HG02885 (cell line): Measurements from ENCODE around the gene MAP4K4.

Source experiments
- ATAC-seq: cut with Tn5 transposase; IDR thresholded peaks from one replicate; pipeline ENCODE4 v1.9.1; 2021; ENCODE audit warnings: mild to moderate bottlenecking; ENCODE audit not compliant: unreplicated experiment, poor library complexity

Gene MAP4K4

GRCh38 chr2:101827246-101827645 lies 129.7 kb downstream of the MAP4K4 start:
- no peak for ATAC-seq

- peak; percentile 55 for ATAC-seq
Observed at GRCh38 chr2:101828257-101828656, 130.8 kb downstream of the MAP4K4 start.

GRCh38 chr2:101828673-101829334 lies 131.3 kb downstream of the MAP4K4 start:
- no peak for ATAC-seq

DNA sequence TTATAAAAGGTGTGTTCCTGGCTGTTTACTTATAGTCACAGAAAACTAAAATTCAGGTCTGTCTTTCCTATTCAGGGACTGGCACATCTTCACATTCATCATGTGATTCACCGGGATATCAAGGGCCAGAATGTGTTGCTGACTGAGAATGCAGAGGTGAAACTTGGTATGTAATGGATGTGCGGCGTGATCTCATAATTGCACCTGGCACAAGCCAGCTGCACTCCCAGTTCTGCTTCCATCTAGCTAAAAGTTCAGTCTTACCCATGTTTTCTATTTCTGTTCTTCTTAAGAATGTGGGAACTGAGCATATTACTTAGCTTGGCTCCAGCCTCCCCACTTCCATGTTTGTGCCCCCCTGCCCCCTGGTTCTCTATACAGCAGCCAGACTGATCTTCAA lies 131.9 kb downstream of the MAP4K4 start:
- ATAC-seq: no peak

DNA sequence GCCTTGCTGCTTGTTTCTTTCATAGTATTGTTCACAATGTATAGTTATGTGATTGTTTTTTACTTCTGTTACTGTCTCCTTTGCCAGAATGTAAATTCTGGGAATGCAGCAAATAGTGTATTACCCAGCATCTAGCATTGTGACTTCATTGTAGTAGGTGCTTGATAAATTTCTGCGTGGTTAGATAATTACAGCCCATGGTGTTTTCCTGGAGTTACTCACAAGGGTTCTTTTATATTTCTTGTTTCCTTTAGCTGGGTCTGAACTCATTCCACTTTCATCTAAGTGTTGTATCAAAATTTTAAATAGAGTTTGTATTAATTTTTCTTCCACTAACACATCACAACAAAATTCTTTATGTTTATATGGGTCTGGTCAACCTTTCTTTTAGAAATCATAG lies 132.6 kb downstream of the MAP4K4 start:
- ATAC-seq: no peak

- ATAC-seq: peak; percentile 49
Observed at GRCh38 chr2:101830555-101830954, 133.0 kb downstream of the MAP4K4 start.

DNA sequence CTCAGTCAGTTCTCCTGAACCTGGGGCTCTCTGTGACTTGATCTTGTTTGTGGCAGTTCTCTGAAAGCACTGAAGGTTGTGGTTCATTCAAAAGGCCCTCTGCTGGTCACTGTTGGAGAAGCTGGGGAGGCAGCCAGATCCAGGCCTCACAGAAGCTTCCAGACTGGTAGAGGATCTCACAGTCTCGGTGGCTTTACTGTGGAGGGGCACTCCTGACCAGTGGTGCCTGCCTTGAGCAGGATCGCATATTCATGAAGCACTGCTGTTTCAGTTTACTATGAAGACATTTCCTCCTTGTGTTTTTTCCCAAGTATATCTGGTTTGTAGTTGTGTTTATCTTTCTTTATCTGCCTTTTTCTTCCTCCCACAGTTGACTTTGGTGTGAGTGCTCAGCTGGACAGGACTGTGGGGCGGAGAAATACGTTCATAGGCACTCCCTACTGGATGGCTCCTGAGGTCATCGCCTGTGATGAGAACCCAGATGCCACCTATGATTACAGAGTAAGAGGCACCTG lies 133.9 kb downstream of the MAP4K4 start:
- peak; percentile 74 for ATAC-seq

DNA sequence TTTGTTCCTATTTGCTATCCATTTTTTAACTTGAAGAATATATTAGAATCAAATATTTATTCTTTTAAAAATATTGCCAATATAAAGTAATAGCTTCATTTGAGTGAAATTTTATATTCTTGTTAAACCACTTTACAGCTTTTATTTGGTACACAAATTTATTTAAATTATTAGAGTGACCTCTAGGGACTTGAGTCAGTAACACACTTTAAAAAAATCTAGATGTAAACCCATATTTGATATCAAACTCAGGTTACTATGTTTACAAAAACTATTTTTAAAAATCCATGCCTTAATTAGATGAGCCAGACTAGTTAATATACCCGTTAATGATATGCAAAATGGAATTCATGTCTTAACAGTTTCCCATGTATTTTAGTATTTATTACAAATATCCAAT lies 134.6 kb downstream of the MAP4K4 start:
- ATAC-seq: no peak

GRCh38 chr2:101833890-101834523 lies 136.5 kb downstream of the MAP4K4 start:
- no peak for ATAC-seq

DNA sequence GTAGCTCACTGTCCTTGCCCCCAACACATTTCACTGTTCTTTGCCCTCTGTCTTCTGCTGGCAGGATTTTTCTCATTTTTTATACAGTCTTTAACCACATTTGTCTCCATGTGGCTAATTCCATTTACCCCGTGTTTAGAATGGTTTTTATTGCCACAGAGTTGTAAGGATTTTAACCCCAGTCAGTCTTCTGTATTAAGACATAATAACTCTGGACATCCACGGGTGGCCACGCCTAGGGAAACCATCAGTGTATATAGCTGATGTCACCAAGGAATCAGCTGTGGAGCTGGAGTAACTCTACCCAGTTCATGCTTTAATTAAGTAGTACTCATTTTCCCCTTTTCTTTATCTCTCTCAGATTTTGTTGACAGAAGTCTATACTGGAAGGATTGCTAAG lies 139.8 kb downstream of the MAP4K4 start:
- ATAC-seq: no peak

- no peak for ATAC-seq
Observed at GRCh38 chr2:101841679-101842327, 144.3 kb downstream of the MAP4K4 start.

GRCh38 chr2:101842471-101842870 lies 145.0 kb downstream of the MAP4K4 start:
- no peak for ATAC-seq

- ATAC-seq: no peak
Observed at GRCh38 chr2:101843048-101843447, 145.5 kb downstream of the MAP4K4 start.

DNA sequence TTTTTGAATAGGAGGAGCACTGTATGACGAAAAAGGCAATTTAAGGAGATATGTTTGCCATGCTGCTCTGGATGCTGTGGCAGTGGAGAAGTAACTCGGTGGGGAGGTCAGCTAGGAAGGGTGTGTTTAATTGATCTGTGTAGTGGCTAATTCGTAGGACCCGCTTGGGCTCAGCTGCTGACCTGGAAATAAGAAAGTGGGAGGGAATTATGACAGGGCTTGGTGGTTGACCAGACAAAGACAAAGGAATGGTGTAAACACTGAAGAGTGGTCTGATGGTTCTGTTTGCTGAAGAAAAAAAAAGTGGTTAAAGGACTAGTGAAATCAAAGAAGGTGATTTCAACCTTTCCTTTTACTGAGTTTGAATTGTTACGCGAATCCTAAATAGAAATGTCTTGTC lies 146.0 kb downstream of the MAP4K4 start:
- no peak for ATAC-seq

DNA sequence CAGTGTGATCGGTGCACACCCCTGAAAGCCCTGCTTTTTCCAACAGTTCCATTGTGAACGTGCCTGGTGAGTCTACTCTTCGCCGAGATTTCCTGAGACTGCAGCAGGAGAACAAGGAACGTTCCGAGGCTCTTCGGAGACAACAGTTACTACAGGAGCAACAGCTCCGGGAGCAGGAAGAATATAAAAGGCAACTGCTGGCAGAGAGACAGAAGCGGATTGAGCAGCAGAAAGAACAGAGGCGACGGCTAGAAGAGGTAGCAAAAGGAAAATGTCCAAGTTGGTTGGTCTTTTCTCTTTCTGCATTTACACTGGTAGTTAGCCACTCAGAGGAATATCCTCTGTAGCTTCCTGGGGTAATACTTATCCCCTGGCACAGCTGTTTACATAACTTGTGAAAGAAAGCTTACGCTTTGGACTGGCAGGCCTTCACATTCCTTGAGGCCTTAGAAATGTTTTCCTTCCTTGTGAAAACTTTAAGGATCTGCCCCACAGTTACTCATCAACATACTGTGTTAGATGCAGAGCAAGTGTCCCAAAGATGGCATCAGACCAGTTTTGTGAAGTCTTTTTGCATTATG lies 146.6 kb downstream of the MAP4K4 start:
- ATAC-seq: no peak

DNA sequence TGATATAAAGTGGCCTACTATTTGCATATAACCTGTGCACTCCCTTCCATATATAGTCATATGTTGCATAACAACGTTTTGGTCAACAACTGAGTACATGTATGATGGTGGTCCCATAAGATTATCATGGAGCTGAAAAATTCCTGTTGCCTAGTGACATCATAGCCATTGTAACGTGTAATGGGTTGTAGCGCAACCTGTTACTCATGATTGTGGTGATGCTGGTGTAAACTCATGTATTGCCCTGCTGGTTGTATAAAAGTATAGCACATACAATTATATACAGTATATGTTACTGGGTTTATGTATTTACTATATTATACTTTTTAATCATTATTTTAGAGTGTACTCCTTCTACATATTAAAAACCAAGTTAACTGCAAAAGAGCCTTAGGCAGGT lies 149.5 kb downstream of the MAP4K4 start:
- ATAC-seq: no peak

DNA sequence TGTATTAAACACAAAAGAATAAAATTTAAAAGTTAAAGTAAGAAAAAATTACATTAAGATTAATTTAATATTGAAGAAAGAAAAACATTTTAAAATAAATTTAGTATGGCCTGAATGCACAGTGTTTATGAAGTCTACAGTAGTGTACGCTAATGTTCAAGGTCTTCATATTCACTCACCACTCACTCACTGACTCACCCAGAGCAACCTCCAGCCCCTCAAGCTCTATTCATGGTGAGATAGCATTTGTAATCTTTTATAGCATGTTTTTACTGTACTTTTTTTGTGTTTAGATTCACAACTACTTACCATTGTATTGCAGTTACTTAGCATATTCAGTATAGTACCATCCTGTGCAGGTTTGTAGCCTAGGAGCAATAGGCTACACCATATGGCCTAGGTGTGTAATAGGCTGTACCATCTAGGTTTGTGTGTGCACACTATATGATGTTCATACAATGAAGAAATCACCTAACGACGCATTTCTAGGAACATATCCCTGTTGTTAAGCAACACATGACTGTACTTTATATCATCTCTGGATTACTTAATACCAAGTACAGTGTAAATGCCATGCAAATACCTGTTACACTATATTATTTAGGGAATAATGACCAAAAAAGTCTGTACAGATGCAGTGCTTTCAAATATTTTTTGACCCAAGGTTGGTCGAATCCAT lies 150.3 kb downstream of the MAP4K4 start:
- no peak for ATAC-seq

DNA sequence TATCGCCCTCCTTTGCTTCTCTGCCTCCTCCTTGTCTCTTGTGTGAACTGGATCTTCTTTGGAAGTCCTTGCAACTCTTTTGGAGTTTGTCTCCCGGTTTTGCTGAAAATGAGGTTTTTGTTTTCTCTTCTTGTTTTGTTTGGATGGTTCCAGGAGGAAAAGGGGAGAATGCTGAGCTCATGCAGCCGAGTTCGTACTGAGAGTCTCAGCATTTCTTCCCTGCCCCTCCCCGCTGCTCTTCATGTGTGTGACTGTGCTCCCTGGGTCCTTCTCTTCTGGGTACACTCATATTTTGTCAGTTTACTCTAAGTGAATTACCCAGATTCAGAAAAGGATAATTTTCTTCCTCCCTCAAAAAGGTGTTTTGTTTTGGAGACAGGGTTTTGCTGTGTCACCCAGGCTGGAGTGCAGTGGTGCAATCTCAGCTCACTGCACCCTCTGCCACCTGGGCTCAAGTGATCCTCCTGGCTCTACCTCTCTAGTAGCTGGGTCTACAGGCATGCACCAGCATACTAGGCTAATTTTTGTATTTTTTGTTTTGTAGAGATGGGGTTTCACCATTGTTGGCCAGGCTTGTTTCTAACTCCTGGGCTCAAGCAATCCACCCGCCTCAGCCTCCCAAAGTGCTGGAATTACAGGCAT lies 151.4 kb downstream of the MAP4K4 start:
- ATAC-seq: no peak

DNA sequence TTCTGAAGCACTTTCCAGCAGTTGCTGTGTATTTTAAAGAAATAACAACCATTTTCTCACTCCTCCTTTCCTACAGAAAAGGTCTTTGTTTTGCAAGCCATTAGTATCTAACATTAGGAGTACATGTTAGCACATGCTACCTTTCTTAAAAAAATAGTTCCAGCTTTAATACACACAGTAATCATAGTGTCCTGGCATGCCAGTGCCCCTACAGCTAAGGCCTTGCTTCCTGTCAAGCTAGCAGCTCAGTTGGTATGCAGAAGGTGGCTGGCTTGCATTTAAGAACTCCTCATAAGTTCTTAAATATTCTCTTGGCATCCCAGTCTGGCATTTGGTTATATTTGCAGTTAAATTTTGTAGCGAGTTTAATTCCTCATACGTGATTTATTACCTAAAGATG lies 152.9 kb downstream of the MAP4K4 start:
- ATAC-seq: no peak

GRCh38 chr2:101850991-101851390 lies 153.5 kb downstream of the MAP4K4 start:
- ATAC-seq: no peak
